Measurements from ENCODE around the gene EPHB2. TPM values are rescaled to one million over a fixed set of nuclear protein-coding genes. Genes with fewer than 3 reads are reported as not detected.

Gene EPHB2
- total and polyA plus RNA-seq, 2 donors (not counting 3 experiments of a cell fraction or from before 2014, with no cell fraction given), result 50.8 to 69.1 TPM

GRCh38 chr1:22722901-22723550 lies 12.4 kb downstream of the EPHB2 start:
- ChIA-PET CTCF (interaction anchor here (1.1 to 2.4 kb wide), 3 partner anchors 11 to 23 kb away, joined by 3 to 8 read pairs (median 3); no protein-coding TSS in a partner anchor), POLR2A (no interaction called here)
- no TSS peak for BruUV-seq (replicated peaks)
- no peaks in the 10 kb centered on the region for H3K4me1 ChIP-seq (ENCODE audit: control insufficient read depth, extremely low read depth, insufficient read depth, low read length)
- FAIRE-seq (no peak), DNase-seq (ENCODE audit: low read depth, low spot score) (no peak)
- H3K27ac ChIP-seq (ENCODE audit: insufficient read depth, low read depth, low read length), result no peak overlapping the region
- H3K79me2 ChIP-seq (ENCODE audit: control insufficient read depth, insufficient read depth, low read length), result peaks cover 88% of the 10 kb centered on the region
- H2AFZ ChIP-seq (ENCODE audit: low read depth, low read length), result no peak overlapping the region
- H3K9ac ChIP-seq (replicated peaks; ENCODE audit: extremely low read depth, insufficient read depth, low read length), result no peak overlapping the region
- no peaks in the 10 kb centered on the region for H3K27me3 ChIP-seq (ENCODE audit: control insufficient read depth in 2 of 2, insufficient read depth in 2 of 2, low read length in 2 of 2)
- H3K9me1 ChIP-seq (replicated peaks; ENCODE audit: control insufficient read depth, extremely low read depth, insufficient read depth, low read length), result no peaks in the 10 kb centered on the region
- H3K4me2 ChIP-seq (ENCODE audit: insufficient read depth, low read length), result no peak overlapping the region
- H4K20me1 ChIP-seq (replicated peaks; ENCODE audit: control insufficient read depth, extremely low read depth, insufficient read depth, low read length), result no peaks in the 10 kb centered on the region
- H3K9me3 ChIP-seq (replicated peaks; ENCODE audit: control insufficient read depth, insufficient read depth, low read length), result no peaks in the 10 kb centered on the region
- dilution Hi-C loops (cut with MboI; ENCODE audit: extremely low pct_ligation_motif_present, low sequenced_read_pairs) (no loop called here), intact Hi-C loops (cut with micrococcal nuclease) (no loop called here)
- H3K36me3 ChIP-seq (ENCODE audit: control insufficient read depth in 2 of 2, extremely low read depth in 1 of 2, insufficient read depth in 2 of 2, low read length in 2 of 2), result peaks cover 0 to 2% of the 10 kb centered on the region in 2 experiments
- TF ChIP-seq JUN (IDR thresholded peaks at IDR 0.05; ENCODE audit: borderline replicate concordance, insufficient read depth, insufficient read length, low read depth) (no peak), EZH2 (IDR thresholded peaks at IDR 0.05; ENCODE audit: borderline replicate concordance, low read depth, low read length, severe bottlenecking) (no peak), MYC (IDR thresholded peaks at IDR 0.05; ENCODE audit: low read depth, low read length) (no peak), GATA2 (IDR thresholded peaks at IDR 0.05; ENCODE audit: insufficient read depth, insufficient read length, low read depth, low read length) (no peak), POLR2AphosphoS5 (IDR thresholded peaks at IDR 0.05; ENCODE audit: insufficient read depth, low read depth, low read length) (no peak), POLR2A (IDR thresholded peaks at IDR 0.05; ENCODE audit: low read depth, low read length) (no peak), FOS (IDR thresholded peaks at IDR 0.05; ENCODE audit: borderline replicate concordance, insufficient read depth, low read length) (no peak)
- TF ChIP-seq, protein P1, sequence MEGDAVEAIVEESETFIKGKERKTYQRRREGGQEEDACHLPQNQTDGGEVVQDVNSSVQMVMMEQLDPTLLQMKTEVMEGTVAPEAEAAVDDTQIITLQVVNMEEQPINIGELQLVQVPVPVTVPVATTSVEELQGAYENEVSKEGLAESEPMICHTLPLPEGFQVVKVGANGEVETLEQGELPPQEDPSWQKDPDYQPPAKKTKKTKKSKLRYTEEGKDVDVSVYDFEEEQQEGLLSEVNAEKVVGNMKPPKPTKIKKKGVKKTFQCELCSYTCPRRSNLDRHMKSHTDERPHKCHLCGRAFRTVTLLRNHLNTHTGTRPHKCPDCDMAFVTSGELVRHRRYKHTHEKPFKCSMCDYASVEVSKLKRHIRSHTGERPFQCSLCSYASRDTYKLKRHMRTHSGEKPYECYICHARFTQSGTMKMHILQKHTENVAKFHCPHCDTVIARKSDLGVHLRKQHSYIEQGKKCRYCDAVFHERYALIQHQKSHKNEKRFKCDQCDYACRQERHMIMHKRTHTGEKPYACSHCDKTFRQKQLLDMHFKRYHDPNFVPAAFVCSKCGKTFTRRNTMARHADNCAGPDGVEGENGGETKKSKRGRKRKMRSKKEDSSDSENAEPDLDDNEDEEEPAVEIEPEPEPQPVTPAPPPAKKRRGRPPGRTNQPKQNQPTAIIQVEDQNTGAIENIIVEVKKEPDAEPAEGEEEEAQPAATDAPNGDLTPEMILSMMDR (IDR thresholded peaks at IDR 0.05; ENCODE audit: extremely low read depth in 1 of 2, insufficient read depth in 1 of 2, low read depth in 1 of 2, low read length in 2 of 2), result no peak
- TF ChIP-seq, protein P2, sequence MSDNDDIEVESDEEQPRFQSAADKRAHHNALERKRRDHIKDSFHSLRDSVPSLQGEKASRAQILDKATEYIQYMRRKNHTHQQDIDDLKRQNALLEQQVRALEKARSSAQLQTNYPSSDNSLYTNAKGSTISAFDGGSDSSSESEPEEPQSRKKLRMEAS (IDR thresholded peaks at IDR 0.05; ENCODE audit: insufficient read depth, insufficient read length), result no peak
- H3K4me3 ChIP-seq (replicated peaks in 1 of 3; ENCODE audit: insufficient read depth in 1 of 3, low read depth in 1 of 3, low read length in 3 of 3), result no peak overlapping the region
